Measurements from ENCODE around the gene ANKS1B. TPM values are rescaled to one million over a fixed set of nuclear protein-coding genes. Genes with fewer than 3 reads are reported as not detected.

ANKS1B gene
- total RNA-seq, 1 experiment from 2014 or later, result 9.7 TPM

DNA sequence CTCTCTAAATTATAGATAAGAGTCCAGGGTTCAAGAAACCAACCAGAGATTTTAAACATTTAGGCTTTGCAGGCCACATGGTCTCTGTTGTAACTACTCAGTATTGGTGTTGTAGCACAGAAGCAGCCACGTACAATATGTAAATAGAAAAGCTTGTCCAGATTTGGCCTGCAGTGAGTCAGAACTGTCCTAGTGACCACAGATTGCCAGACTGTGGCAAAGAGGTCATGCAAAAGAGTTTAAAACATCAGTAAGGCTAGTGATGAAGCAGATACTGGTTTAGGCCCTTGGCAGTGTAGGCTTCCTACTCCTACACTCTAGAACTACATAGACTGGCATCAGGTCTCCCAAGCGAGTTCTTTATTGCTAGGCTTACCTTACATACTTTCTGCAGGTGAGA, 454.8 kb downstream of the ANKS1B start:
- no peaks in the 10 kb centered on the region for H3K36me3 ChIP-seq (ENCODE audit: control insufficient read depth, insufficient read depth, low read length)
- ChIA-PET CTCF (no interaction called here), POLR2A (no interaction called here)
- no peak overlapping the region for H3K27ac ChIP-seq (ENCODE audit: low read length)
- no peak for ATAC-seq
- DNase-seq (ENCODE audit: low read depth, low spot score), result no peak
- no peaks in the 10 kb centered on the region for H3K27me3 ChIP-seq (ENCODE audit: control insufficient read depth, insufficient read depth, low read length)
- in situ Hi-C loops (cut with HindIII; ENCODE audit: low pct_unique_long_range_greater_than_20kb, low sequenced_read_pairs) (no loop called here), intact Hi-C loops (cut with micrococcal nuclease; ENCODE audit: unreplicated experiment) (no loop called here)
- no peak for TF ChIP-seq TCF7L2 (IDR thresholded peaks at IDR 0.05; ENCODE audit: low read depth, low read length)
- TF ChIP-seq, protein P1, sequence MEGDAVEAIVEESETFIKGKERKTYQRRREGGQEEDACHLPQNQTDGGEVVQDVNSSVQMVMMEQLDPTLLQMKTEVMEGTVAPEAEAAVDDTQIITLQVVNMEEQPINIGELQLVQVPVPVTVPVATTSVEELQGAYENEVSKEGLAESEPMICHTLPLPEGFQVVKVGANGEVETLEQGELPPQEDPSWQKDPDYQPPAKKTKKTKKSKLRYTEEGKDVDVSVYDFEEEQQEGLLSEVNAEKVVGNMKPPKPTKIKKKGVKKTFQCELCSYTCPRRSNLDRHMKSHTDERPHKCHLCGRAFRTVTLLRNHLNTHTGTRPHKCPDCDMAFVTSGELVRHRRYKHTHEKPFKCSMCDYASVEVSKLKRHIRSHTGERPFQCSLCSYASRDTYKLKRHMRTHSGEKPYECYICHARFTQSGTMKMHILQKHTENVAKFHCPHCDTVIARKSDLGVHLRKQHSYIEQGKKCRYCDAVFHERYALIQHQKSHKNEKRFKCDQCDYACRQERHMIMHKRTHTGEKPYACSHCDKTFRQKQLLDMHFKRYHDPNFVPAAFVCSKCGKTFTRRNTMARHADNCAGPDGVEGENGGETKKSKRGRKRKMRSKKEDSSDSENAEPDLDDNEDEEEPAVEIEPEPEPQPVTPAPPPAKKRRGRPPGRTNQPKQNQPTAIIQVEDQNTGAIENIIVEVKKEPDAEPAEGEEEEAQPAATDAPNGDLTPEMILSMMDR (IDR thresholded peaks at IDR 0.05), result no peak
- TF ChIP-seq, protein P2, sequence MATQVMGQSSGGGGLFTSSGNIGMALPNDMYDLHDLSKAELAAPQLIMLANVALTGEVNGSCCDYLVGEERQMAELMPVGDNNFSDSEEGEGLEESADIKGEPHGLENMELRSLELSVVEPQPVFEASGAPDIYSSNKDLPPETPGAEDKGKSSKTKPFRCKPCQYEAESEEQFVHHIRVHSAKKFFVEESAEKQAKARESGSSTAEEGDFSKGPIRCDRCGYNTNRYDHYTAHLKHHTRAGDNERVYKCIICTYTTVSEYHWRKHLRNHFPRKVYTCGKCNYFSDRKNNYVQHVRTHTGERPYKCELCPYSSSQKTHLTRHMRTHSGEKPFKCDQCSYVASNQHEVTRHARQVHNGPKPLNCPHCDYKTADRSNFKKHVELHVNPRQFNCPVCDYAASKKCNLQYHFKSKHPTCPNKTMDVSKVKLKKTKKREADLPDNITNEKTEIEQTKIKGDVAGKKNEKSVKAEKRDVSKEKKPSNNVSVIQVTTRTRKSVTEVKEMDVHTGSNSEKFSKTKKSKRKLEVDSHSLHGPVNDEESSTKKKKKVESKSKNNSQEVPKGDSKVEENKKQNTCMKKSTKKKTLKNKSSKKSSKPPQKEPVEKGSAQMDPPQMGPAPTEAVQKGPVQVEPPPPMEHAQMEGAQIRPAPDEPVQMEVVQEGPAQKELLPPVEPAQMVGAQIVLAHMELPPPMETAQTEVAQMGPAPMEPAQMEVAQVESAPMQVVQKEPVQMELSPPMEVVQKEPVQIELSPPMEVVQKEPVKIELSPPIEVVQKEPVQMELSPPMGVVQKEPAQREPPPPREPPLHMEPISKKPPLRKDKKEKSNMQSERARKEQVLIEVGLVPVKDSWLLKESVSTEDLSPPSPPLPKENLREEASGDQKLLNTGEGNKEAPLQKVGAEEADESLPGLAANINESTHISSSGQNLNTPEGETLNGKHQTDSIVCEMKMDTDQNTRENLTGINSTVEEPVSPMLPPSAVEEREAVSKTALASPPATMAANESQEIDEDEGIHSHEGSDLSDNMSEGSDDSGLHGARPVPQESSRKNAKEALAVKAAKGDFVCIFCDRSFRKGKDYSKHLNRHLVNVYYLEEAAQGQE (IDR thresholded peaks at IDR 0.05; ENCODE audit: insufficient read depth in 1 of 2, low read depth in 2 of 2, low read length in 1 of 2), result no peak
- TF ChIP-seq POLR2AphosphoS5 (IDR thresholded peaks at IDR 0.05; ENCODE audit: low read depth, low read length), result no peak
- no peak for TF ChIP-seq SIN3A (IDR thresholded peaks at IDR 0.05; ENCODE audit: borderline replicate concordance, insufficient read depth, low read depth, low read length)
- BruUV-seq (replicated peaks), result no TSS peak
- no peak overlapping the region for H3K4me3 ChIP-seq (ENCODE audit: low read depth in 2 of 2, low read length in 2 of 2)
- H3K9me3 ChIP-seq (ENCODE audit: control insufficient read depth, insufficient read depth, low read depth, low read length), result no peaks in the 10 kb centered on the region
- H3K4me1 ChIP-seq (ENCODE audit: control insufficient read depth, insufficient read depth, low read length), result no peaks in the 10 kb centered on the region

DNA sequence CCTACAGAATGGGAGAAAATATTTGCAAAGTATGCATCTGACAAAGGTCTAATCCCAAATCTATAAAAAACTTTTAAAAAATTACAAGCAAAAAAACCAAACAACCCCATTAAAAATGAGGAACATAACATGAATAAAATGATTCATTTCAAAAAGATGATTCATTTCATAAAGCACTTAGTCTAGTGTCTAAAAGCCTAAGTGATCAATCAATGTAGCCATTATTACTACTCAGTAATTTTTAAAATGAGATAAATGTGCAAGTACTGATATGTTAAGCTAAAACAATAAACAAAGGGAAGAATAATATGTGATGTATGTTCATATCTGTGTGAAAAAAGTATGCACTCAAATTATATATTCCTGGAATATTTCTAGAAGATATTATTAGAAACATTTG, 456.3 kb downstream of the ANKS1B start:
- Histone ChIP-seq H3K4me3 (ENCODE audit: low read depth in 2 of 2, low read length in 2 of 2) (no peak overlapping the region), H3K36me3 (ENCODE audit: control insufficient read depth, insufficient read depth, low read length) (no peaks in the 10 kb centered on the region), H3K4me1 (ENCODE audit: control insufficient read depth, insufficient read depth, low read length) (no peaks in the 10 kb centered on the region), H3K9me3 (ENCODE audit: control insufficient read depth, insufficient read depth, low read depth, low read length) (no peaks in the 10 kb centered on the region), H3K27me3 (ENCODE audit: control insufficient read depth, insufficient read depth, low read length) (no peaks in the 10 kb centered on the region), H3K27ac (ENCODE audit: low read length) (no peak overlapping the region)
- TF ChIP-seq, protein P2 (IDR thresholded peaks at IDR 0.05; ENCODE audit: insufficient read depth in 1 of 2, low read depth in 2 of 2, low read length in 1 of 2), result no peak
- no peak for TF ChIP-seq POLR2AphosphoS5 (IDR thresholded peaks at IDR 0.05; ENCODE audit: low read depth, low read length)
- no peak for TF ChIP-seq TCF7L2 (IDR thresholded peaks at IDR 0.05; ENCODE audit: low read depth, low read length)
- TF ChIP-seq, protein P1 (IDR thresholded peaks at IDR 0.05), result no peak
- TF ChIP-seq SIN3A (IDR thresholded peaks at IDR 0.05; ENCODE audit: borderline replicate concordance, insufficient read depth, low read depth, low read length), result no peak
- in situ Hi-C loops (cut with HindIII; ENCODE audit: low pct_unique_long_range_greater_than_20kb, low sequenced_read_pairs) (no loop called here), intact Hi-C loops (cut with micrococcal nuclease; ENCODE audit: unreplicated experiment) (no loop called here)
- DNase-seq (ENCODE audit: low read depth, low spot score) (no peak), ATAC-seq (no peak)
- CTCF ChIA-PET, result no interaction called here
- POLR2A ChIA-PET, result no interaction called here
- BruUV-seq (replicated peaks), result no TSS peak
